Suprapubic skin (tissue), 4 donors: Measurements from ENCODE around the gene ACOX3.

Source experiments
- CTCF ChIP-seq, 2 donors: fragments of 200-600 bp in 1 of 2; fragments of 450-650 bp in 1 of 2; sonication (generic) in 1 of 2; IDR thresholded peaks; one replicate each; pipeline ENCODE4 v1.5.1; 2016 to 2019; ENCODE audit warnings: antibody characterized with exemption in 2 of 2, mild to moderate bottlenecking in 1 of 2, moderate library complexity in 1 of 2
- EP300 ChIP-seq: sonication (generic); formaldehyde crosslinking; IDR thresholded peaks from one replicate; pipeline ENCODE4 v1.6.1; 2017; ENCODE audit warnings: antibody characterized with exemption
- POLR2A ChIP-seq, 2 donors: fragments of 450-650 bp; IDR thresholded peaks; one replicate each; pipeline ENCODE4 v1.6.1; 2017; ENCODE audit warnings: antibody characterized with exemption in 2 of 2, mild to moderate bottlenecking in 2 of 2, moderate library complexity in 2 of 2
- POLR2AphosphoS5 ChIP-seq, 3 donors: sonication (generic); formaldehyde crosslinking; IDR thresholded peaks; one replicate each; pipeline ENCODE4 v1.6.1; 2017; ENCODE audit warnings: antibody characterized with exemption in 3 of 3

GRCh38 chr4:8326206-8326605, 114.3 kb downstream of the ACOX3 start:
- TF ChIP-seq CTCF (IDR thresholded peaks at IDR 0.05) (no peak), POLR2A (IDR thresholded peaks at IDR 0.05) (no peak), POLR2AphosphoS5 (IDR thresholded peaks at IDR 0.05) (no peak), EP300 (no peak)
